ENCODE results near the gene LRCH4. TPM values are rescaled to one million over a fixed set of nuclear protein-coding genes. Genes with fewer than 3 reads are reported as not detected.

The LRCH4 gene
- total RNA-seq, 1 donor from 2014 or later = 89.2 TPM

- Mint-ChIP-seq H3K27ac (no peak overlapping the region), H3K4me1 (peaks cover 16% of the 10 kb centered on the region), H3K4me3 (no peak overlapping the region), H3K36me3 (ENCODE audit: low read depth) (peaks cover 6% of the 10 kb centered on the region), H3K27me3 (peaks cover 4% of the 10 kb centered on the region), H3K9me3 (no peaks in the 10 kb centered on the region)
- no peak for DNase-seq
- intact Hi-C loops (cut with micrococcal nuclease) = loop anchor here (5.0 kb wide), 1 partner anchor 93 kb away; the partner anchor contains the start of gene POP7
Measured at GRCh38 chr7:100614308-100614861, 28.5 kb upstream of the LRCH4 start.

GRCh38 chr7:100613412-100614175, 27.7 kb upstream of the LRCH4 start:
- Mint-ChIP-seq H3K27me3 (peaks cover 5% of the 10 kb centered on the region), H3K36me3 (ENCODE audit: low read depth) (peaks cover 6% of the 10 kb centered on the region), H3K27ac (peak overlapping the region; percentile 3), H3K4me1 (peaks cover 16% of the 10 kb centered on the region), H3K4me3 (peak overlapping the region; percentile 97), H3K9me3 (no peaks in the 10 kb centered on the region)
- intact Hi-C loops (cut with micrococcal nuclease) = loop anchor here (5.0 kb wide), 1 partner anchor 94 kb away; the partner anchor contains the start of gene POP7
- peak; percentile 65 for DNase-seq

DNA sequence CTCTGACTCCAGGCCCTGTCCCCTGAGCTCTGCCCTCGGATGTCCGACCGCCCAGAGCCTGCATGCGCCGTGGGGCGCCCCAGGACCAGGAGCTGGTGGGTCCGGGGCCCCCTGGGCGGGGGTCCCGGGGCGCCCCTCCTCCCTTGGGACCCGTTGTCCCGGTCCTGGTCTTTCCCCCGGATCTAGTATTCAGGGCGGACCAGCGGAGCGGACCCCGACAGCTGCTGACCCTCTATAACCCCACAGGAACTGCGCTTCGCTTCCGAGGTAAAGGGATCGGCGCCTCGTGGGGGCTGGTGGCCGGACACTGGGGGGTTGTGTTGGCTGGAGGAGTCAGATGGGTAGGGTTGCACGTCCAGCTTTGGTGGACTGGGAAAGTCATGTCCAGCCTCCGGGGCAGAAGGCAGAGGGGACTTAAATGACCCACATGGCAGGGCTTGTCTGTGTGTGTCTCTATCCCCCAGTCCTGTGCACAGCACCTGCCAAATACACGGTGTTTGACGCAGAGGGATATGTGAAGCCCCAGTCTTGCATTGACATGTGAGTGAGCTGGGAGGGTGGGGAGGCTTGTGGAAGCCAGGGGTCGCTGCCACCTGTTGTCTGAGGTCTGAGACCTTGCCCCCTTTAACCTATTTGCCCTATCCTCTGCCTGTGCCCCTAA, 26.9 kb upstream of the LRCH4 start:
- peak; percentile 76 for DNase-seq
- intact Hi-C loops (cut with micrococcal nuclease) = loop anchor here (1.0 to 5.0 kb wide), 6 partner anchors 13 to 184 kb away; partner anchors contain the start of genes FBXO24, GIGYF1, GNB2 and LRCH4
- Mint-ChIP-seq H3K9me3 (no peaks in the 10 kb centered on the region), H3K4me1 (peaks cover 16% of the 10 kb centered on the region), H3K27ac (no peak overlapping the region), H3K4me3 (peak overlapping the region; percentile 97), H3K27me3 (peaks cover 5% of the 10 kb centered on the region), H3K36me3 (ENCODE audit: low read depth) (peaks cover 6% of the 10 kb centered on the region)

GRCh38 chr7:100611983-100612729, 26.2 kb upstream of the LRCH4 start, which contains the start of gene MOSPD3:
TSS of gene MOSPD3 (plus strand) at chr7:100612540. CDS start at chr7:100612792, 252 bp downstream.
- H3K27ac Mint-ChIP-seq = peak within 1 kb of the TSS; percentile 100
- no peaks in the 10 kb centered on the region for H3K9me3 Mint-ChIP-seq
- H3K4me1 Mint-ChIP-seq = peaks cover 18% of the 10 kb centered on the region
- peak; percentile 100 for DNase-seq
- peak within 1 kb of the TSS; percentile 97 for H3K4me3 Mint-ChIP-seq
- peaks cover 6% of the 10 kb centered on the region for H3K36me3 Mint-ChIP-seq (ENCODE audit: low read depth)
- peaks cover 9% of the 10 kb centered on the region for H3K27me3 Mint-ChIP-seq
- intact Hi-C loops (cut with micrococcal nuclease) = loop anchor here (1.0 to 5.0 kb wide), 6 partner anchors 14 to 183 kb away; partner anchors contain the start of genes FBXO24, GIGYF1, GNB2 and LRCH4

DNA sequence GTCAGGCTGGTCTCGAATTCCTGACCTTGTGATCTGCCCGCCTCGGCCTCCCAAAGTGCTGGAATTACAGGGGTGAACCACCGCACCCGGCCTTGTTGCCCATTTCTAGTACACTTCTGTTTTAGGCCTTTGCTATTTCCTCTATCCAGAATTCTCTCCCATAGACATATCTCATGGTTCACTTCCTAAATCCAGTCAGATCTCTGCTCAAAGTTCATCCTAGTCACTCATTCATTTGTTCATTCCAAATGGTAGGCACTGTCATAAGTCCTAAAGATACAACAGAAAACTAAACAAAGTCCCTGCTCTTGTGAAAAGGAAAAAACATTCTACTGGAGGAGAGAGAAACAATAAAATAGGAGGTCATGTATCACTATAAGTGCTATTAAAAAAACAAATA, 24.0 kb upstream of the LRCH4 start:
- DNase-seq = no peak
- Mint-ChIP-seq H3K9me3 (no peaks in the 10 kb centered on the region), H3K4me3 (peak overlapping the region; percentile 9), H3K27ac (no peak overlapping the region), H3K27me3 (peaks cover 13% of the 10 kb centered on the region), H3K36me3 (ENCODE audit: low read depth) (peaks cover 6% of the 10 kb centered on the region), H3K4me1 (peaks cover 29% of the 10 kb centered on the region)
- intact Hi-C loops (cut with micrococcal nuclease) = loop anchor here (5.0 kb wide), 1 partner anchor 97 kb away; the partner anchor contains the start of gene POP7

DNA sequence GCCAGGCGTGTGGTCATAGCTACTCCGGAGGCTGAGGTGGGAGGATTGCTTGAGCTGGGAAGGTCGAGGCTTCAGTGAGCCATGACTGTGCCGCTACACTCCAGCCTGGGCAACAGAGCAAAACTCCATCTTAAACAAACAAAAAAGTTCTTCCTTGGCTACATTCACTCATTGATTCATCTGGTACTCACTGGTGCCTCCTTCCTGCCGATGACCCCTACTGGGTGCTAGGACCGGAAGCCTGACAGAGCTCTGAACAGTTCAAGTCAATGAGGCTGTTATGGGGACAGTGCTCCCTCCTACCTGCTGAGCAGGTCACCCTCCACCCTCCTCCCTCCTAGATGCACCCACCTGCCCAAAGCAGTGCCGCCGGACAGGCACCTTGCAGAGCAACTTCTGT, 21.2 kb upstream of the LRCH4 start:
- peak overlapping the region; percentile 12 for H3K4me3 Mint-ChIP-seq
- intact Hi-C loops (cut with micrococcal nuclease) = no loop called here
- H3K9me3 Mint-ChIP-seq = no peaks in the 10 kb centered on the region
- DNase-seq = peak; percentile 59
- peaks cover 13% of the 10 kb centered on the region for H3K27me3 Mint-ChIP-seq
- H3K36me3 Mint-ChIP-seq (ENCODE audit: low read depth) = no peaks in the 10 kb centered on the region
- H3K27ac Mint-ChIP-seq = no peak overlapping the region
- H3K4me1 Mint-ChIP-seq = peaks cover 28% of the 10 kb centered on the region

DNA sequence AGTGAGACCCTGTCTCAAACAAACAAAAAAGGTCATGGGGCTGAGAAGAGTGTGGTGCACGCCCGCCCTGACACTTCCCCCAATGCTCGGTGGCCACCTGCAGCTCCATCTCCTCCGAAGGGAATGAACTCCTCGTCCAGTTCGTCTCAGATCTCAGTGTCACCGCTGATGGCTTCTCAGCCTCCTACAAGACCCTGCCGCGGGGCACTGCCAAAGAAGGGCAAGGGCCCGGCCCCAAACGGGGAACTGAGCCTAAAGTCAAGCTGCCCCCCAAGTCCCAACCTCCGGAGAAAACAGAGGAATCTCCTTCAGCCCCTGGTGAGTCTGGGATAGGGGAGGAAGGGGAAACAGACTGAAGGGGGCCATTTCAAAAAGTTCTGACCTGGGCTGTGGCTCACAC, 20.4 kb upstream of the LRCH4 start:
- Mint-ChIP-seq H3K36me3 (ENCODE audit: low read depth) (no peaks in the 10 kb centered on the region), H3K9me3 (no peaks in the 10 kb centered on the region), H3K27me3 (peaks cover 13% of the 10 kb centered on the region), H3K27ac (no peak overlapping the region), H3K4me3 (peak overlapping the region; percentile 88), H3K4me1 (peaks cover 26% of the 10 kb centered on the region)
- intact Hi-C loops (cut with micrococcal nuclease) = no loop called here
- DNase-seq = peak; percentile 57

- no peaks in the 10 kb centered on the region for H3K9me3 Mint-ChIP-seq
- H3K27ac Mint-ChIP-seq = peak overlapping the region; percentile 22
- H3K4me3 Mint-ChIP-seq = peak overlapping the region; percentile 88
- H3K27me3 Mint-ChIP-seq = peaks cover 13% of the 10 kb centered on the region
- peaks cover 23% of the 10 kb centered on the region for H3K4me1 Mint-ChIP-seq
- no peaks in the 10 kb centered on the region for H3K36me3 Mint-ChIP-seq (ENCODE audit: low read depth)
- intact Hi-C loops (cut with micrococcal nuclease) = loop anchor here (1.0 kb wide), 1 partner anchor 19 kb away; the partner anchor contains the start of genes FBXO24 and LRCH4
- peak; percentile 88 for DNase-seq
Measured at GRCh38 chr7:100604976-100605911, 19.3 kb upstream of the LRCH4 start.

GRCh38 chr7:100604028-100604975, 18.4 kb upstream of the LRCH4 start:
- H3K4me3 Mint-ChIP-seq = peak overlapping the region; percentile 88

DNA sequence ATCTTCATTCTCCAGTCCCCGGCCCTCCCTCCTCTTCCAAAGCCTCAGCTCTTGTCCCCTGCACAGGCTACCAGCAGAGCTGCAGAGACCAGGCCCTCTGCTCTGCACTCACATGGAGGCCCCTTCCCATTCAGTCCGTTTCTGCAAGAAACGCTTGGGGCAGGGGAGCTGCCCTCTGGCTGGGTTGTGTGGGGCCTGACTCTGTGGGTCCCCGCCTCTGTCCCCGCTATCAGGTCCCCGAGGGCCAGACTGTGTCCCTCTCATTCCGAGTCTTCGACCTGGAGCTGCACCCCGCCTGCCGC, 17.7 kb upstream of the LRCH4 start:
- Mint-ChIP-seq H3K4me1 (peaks cover 21% of the 10 kb centered on the region), H3K4me3 (peak overlapping the region; percentile 88), H3K36me3 (ENCODE audit: low read depth) (no peaks in the 10 kb centered on the region), H3K9me3 (no peaks in the 10 kb centered on the region), H3K27ac (peak overlapping the region; percentile 85), H3K27me3 (peaks cover 8% of the 10 kb centered on the region)
- DNase-seq = no peak
- intact Hi-C loops (cut with micrococcal nuclease) = no loop called here

More at GRCh38 chr7:100604028-100604975, 18.4 kb upstream of the LRCH4 start:
- Mint-ChIP-seq H3K36me3 (ENCODE audit: low read depth) (no peaks in the 10 kb centered on the region), H3K4me1 (peaks cover 21% of the 10 kb centered on the region), H3K27ac (peak overlapping the region; percentile 85), H3K27me3 (peaks cover 8% of the 10 kb centered on the region), H3K9me3 (no peaks in the 10 kb centered on the region)
- intact Hi-C loops (cut with micrococcal nuclease) = no loop called here
- peak; percentile 91 for DNase-seq

DNA sequence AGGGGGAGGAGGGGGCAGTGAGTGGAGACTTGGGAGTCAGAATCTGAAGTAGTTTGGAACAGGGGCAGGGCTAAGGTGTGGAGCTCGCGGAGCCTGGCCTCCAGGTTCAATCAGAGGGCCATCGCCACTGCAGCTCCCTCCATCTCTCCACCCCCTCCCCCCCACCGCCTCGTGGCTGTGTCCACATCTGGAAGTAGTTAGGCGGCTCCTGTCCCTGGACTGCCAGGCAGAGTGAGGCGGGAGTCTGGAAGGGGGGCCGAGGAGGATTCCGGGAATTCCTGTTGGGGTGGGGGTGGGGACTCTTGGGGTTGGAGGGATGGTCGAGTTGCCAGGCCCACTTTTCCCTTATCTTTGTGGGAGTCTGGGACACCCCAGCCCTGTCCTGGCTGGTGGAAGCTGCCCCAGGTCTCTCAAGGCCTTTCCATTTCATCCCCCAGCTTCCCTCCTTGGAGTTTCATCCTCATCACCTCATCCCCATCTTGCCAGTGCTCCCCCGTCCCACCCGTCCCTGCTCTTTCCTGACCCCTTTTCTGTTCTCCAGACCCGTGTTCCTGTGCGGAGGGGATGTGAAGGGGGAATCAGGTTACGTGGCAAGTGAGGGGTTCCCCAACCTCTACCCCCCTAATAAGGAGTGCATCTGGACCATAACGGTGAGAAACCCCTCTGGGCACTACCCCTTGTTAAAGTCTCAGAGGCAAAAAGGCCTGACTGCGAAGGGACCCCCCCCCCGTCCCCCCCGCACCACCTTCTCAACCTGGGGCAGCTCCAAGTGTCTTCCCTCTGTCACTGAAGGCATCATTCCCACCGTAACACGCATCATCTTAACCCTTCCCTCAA, 17.2 kb upstream of the LRCH4 start:
- Mint-ChIP-seq H3K36me3 (ENCODE audit: low read depth) (no peaks in the 10 kb centered on the region), H3K27ac (peak overlapping the region; percentile 45), H3K27me3 (peaks cover 8% of the 10 kb centered on the region), H3K4me3 (peak overlapping the region; percentile 88), H3K4me1 (peaks cover 24% of the 10 kb centered on the region), H3K9me3 (no peaks in the 10 kb centered on the region)
- DNase-seq = no peak
- intact Hi-C loops (cut with micrococcal nuclease) = no loop called here
